Adrenal gland (tissue), 5 donors: ENCODE measurements around the gene CHKA.

Experiments
- CTCF ChIP-seq, 6 experiments: fragments of 450-650 bp in 4 of 6; fragments of 200-600 bp in 2 of 6; sonication (generic) in 1 of 6; IDR thresholded peaks; 1 replicate in 5 of 6; 2 replicates in 1 of 6; pipeline versions ENCODE4 v1.5.1 to v1.8.0; 2016 to 2021; ENCODE audit warnings: antibody characterized with exemption in 6 of 6, mild to moderate bottlenecking in 2 of 6, moderate library complexity in 1 of 6
- POLR2A ChIP-seq, 2 donors: fragments of 450-650 bp; IDR thresholded peaks; one replicate each; pipeline ENCODE4 v1.6.1; 2017; ENCODE audit warnings: antibody characterized with exemption in 2 of 2, mild to moderate bottlenecking in 2 of 2, moderate library complexity in 1 of 2
- donor health status: DM: no; HTN: no; CAD: no.

GRCh38 chr11:68057807-68058206 lies 63.4 kb downstream of the CHKA start:
- TF ChIP-seq CTCF (IDR thresholded peaks at IDR 0.05) = no peak
- TF ChIP-seq POLR2A (IDR thresholded peaks at IDR 0.05) = no peak
